Frontal cortex (tissue), 4 donors: ENCODE data around the gene SLC7A5. TPM values are rescaled to one million over a fixed set of nuclear protein-coding genes. Genes with fewer than 3 reads are reported as not detected.

Experiments
- DNase-seq, 2 donors: peaks; one replicate each; pipeline ENCODE4 v3.0.0; 2012; ENCODE audit warnings: low spot score in 2 of 2
- FAIRE-seq: peaks from 2 replicates; lab custom pipeline; 2012; peaks lifted over from hg19 to GRCh38; lab: Jason Lieb, UNC
- small RNA-seq: library from RNA; depleted of rRNA; stranded (forward); fragments of <200 nt; gene quantifications from one replicate; pipeline ENCODE3, GENCODE V24; 2014
- total RNA-seq: library from RNA; depleted of rRNA; stranded (reverse); fragments of >200 nt; gene quantifications from one replicate; pipeline ENCODE4 v1.2.3, GENCODE V29; 2014
- donor health status: control.
- donor health status: control.
- donor health status: control.

The SLC7A5 gene
- total RNA-seq, 1 donor from 2014 or later = 13.9 TPM

DNA sequence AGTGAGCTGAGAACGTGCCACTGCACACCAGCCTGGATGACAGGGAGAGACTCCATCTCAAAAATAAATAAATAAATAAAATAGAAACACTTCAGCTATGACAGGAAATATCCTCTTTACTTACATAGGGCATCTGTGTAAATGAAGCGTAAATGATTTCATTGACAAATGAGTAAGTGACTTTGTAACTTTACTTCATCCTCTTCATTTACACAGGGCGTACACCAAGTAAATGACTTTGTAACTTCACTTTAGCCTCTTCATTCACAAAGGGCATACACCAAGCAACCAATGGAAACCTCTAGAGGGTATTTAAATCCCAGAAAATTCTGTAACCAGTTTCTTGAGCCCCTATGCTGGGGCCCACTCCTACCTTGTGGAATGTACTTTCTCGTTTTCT, 87.3 kb downstream of the SLC7A5 start:
- FAIRE-seq (no peak), DNase-seq (no peak)

DNA sequence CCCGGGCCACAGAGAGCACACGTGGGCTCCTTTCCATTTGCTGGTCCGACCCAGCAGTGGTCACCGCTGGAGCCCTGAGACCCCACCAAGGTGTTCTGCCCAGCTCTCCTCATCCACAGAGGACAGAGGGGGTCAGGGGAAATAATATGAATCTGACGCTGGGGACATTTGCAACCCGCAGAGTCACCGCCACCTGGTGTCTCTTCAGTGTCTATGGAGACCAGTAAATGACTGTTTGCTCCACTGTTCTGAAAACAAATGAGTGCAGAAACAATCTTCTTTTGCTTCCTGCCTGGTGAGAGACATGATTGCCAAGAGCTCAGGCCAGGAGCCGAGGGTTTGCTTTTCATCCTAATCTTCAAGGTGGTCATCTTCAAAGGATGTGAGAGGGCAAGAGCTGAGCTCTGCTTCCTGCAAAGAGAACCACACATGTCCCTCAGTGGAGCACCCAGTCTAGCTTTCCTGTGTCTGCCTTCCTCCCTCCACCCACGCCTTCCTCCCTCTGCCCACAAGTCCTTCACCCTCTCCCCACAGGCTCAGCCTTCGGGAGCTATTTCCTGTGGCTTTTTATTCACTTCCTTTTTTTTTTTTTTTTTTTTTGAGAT, 88.8 kb downstream of the SLC7A5 start:
- FAIRE-seq (no peak), DNase-seq (no peak)

Small RNAs within 50 kb of the gene (small RNA-seq; reads per million reads assigned to genes)
- not detected for gene MIR6775

Other genes starting within 250 kb of the SLC7A5 start
- 19.2 TPM for gene KLHDC4, start 103.5 kb downstream of the SLC7A5 start, total RNA-seq
- gene CA5A, start 67.0 kb upstream of the SLC7A5 start, total RNA-seq = not detected
- 40.8 TPM for gene BANP, start 81.9 kb upstream of the SLC7A5 start, total RNA-seq